Colonic mucosa (tissue), 4 donors: ENCODE results near the gene FAXDC2. TPM values are rescaled to one million over a fixed set of nuclear protein-coding genes. Genes with fewer than 3 reads are reported as not detected.

Experiments used
- DNase-seq: peaks from one replicate; pipeline ENCODE4 v3.0.0-alpha.2; 2020
- H3K27ac ChIP-seq: fragments of 200-600 bp; one replicate; pipeline ENCODE4 v1.8.0; 2021
- H3K27me3 ChIP-seq: fragments of 200-600 bp; one replicate; pipeline ENCODE4 v1.8.0; 2021
- H3K36me3 ChIP-seq: fragments of 200-600 bp; one replicate; pipeline ENCODE4 v1.8.0; 2021
- H3K4me1 ChIP-seq: fragments of 200-600 bp; one replicate; pipeline ENCODE4 v1.8.0; 2021; ENCODE audit warnings: mild to moderate bottlenecking
- H3K4me3 ChIP-seq: fragments of 200-600 bp; one replicate; pipeline ENCODE4 v1.8.0; 2021
- H3K9ac ChIP-seq, 2 donors: one replicate each; pipeline ENCODE4 v1.7.0; 2013; ENCODE audit warnings: control low read depth in 2 of 2, low read depth in 2 of 2, low read length in 2 of 2
- H3K9me3 ChIP-seq: fragments of 200-600 bp; one replicate; pipeline ENCODE4 v1.8.0; 2021
- intact Hi-C: fragments of 100-400 bp; cut with DNase I; formaldehyde crosslinking; loops from one replicate; pipeline ENCODE4 v1.14.1; 2022
- total RNA-seq, 2 donors: library from RNA; stranded (reverse); fragmentation: NEBNext Ultra II Directional in 1 of 2; extraction: Animal tissue kit (Norgen Biotek cat#: 25700) in 1 of 2; gene quantifications; one replicate each; pipeline ENCODE4 v1.2.1, GENCODE V29; 2021
- TF ChIP-seq, protein P1 (sequence below): fragments of 200-600 bp; IDR thresholded peaks from one replicate; pipeline ENCODE4 v1.8.0; 2022; ENCODE audit warnings: antibody characterized with exemption, mild to moderate bottlenecking
- donor health status: healthy.
- donor health status: DM: no; HTN: no; CAD: no.
- donor health status: DM: no; HTN: no; CAD: no.

FAXDC2 gene
- total RNA-seq, 2 donors from 2014 or later: 7.0 to 20.8 TPM

GRCh38 chr5:154779105-154779504, 71.3 kb downstream of the FAXDC2 start:
- Histone ChIP-seq H3K4me3 (no peak overlapping the region), H3K27ac (no peak overlapping the region), H3K9me3 (no peaks in the 10 kb centered on the region), H3K27me3 (no peaks in the 10 kb centered on the region), H3K9ac (no peak overlapping the region), H3K36me3 (no peaks in the 10 kb centered on the region), H3K4me1 (peaks cover 6% of the 10 kb centered on the region)
- DNase-seq: no peak
- intact Hi-C loops: no loop called here
- TF ChIP-seq, protein P1, sequence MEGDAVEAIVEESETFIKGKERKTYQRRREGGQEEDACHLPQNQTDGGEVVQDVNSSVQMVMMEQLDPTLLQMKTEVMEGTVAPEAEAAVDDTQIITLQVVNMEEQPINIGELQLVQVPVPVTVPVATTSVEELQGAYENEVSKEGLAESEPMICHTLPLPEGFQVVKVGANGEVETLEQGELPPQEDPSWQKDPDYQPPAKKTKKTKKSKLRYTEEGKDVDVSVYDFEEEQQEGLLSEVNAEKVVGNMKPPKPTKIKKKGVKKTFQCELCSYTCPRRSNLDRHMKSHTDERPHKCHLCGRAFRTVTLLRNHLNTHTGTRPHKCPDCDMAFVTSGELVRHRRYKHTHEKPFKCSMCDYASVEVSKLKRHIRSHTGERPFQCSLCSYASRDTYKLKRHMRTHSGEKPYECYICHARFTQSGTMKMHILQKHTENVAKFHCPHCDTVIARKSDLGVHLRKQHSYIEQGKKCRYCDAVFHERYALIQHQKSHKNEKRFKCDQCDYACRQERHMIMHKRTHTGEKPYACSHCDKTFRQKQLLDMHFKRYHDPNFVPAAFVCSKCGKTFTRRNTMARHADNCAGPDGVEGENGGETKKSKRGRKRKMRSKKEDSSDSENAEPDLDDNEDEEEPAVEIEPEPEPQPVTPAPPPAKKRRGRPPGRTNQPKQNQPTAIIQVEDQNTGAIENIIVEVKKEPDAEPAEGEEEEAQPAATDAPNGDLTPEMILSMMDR: no peak

GRCh38 chr5:154778534-154778933, 71.9 kb downstream of the FAXDC2 start:
- TF ChIP-seq, protein P1: no peak
- DNase-seq: no peak
- Histone ChIP-seq H3K36me3 (no peaks in the 10 kb centered on the region), H3K27me3 (no peaks in the 10 kb centered on the region), H3K9ac (no peak overlapping the region), H3K27ac (no peak overlapping the region), H3K4me3 (no peak overlapping the region), H3K9me3 (no peaks in the 10 kb centered on the region), H3K4me1 (peaks cover 6% of the 10 kb centered on the region)
- intact Hi-C loops: no loop called here

- no peak for DNase-seq
- H3K27ac ChIP-seq: no peak overlapping the region
- no peak overlapping the region for H3K9ac ChIP-seq
- H3K36me3 ChIP-seq: no peaks in the 10 kb centered on the region
- H3K4me3 ChIP-seq: no peak overlapping the region
- no peaks in the 10 kb centered on the region for H3K4me1 ChIP-seq
- TF ChIP-seq, protein P1: no peak
- H3K27me3 ChIP-seq: no peaks in the 10 kb centered on the region
- no peaks in the 10 kb centered on the region for H3K9me3 ChIP-seq
- intact Hi-C loops: no loop called here
Observed at GRCh38 chr5:154776167-154776566, 74.2 kb downstream of the FAXDC2 start.

- Histone ChIP-seq H3K4me3 (no peak overlapping the region), H3K9ac (no peak overlapping the region), H3K9me3 (no peaks in the 10 kb centered on the region), H3K4me1 (no peaks in the 10 kb centered on the region), H3K36me3 (no peaks in the 10 kb centered on the region), H3K27me3 (no peaks in the 10 kb centered on the region), H3K27ac (no peak overlapping the region)
- DNase-seq: no peak
- TF ChIP-seq, protein P1: no peak
- intact Hi-C loops: no loop called here
Observed at GRCh38 chr5:154773326-154773725, 77.1 kb downstream of the FAXDC2 start.

- no peak overlapping the region for H3K4me3 ChIP-seq
- intact Hi-C loops: no loop called here
- H3K9ac ChIP-seq: no peak overlapping the region
- H3K36me3 ChIP-seq: no peaks in the 10 kb centered on the region
- H3K9me3 ChIP-seq: no peaks in the 10 kb centered on the region
- no peaks in the 10 kb centered on the region for H3K27me3 ChIP-seq
- TF ChIP-seq, protein P1: no peak
- DNase-seq: no peak
- no peak overlapping the region for H3K27ac ChIP-seq
- H3K4me1 ChIP-seq: no peaks in the 10 kb centered on the region
Observed at GRCh38 chr5:154771383-154771901, 79.0 kb downstream of the FAXDC2 start.
